SH-SY5Y (cell line): ENCODE measurements around the gene KIF13A.

Experiments used
- GATA2 ChIP-seq: IDR thresholded peaks from 2 replicates; pipeline ENCODE4 v1.6.1; 2011; ENCODE audit warnings: mild to moderate bottlenecking, low read depth, low read length
- GATA3 ChIP-seq: IDR thresholded peaks from 2 replicates; pipeline ENCODE4 v1.6.1; 2011; ENCODE audit warnings: low read depth, mild to moderate bottlenecking, low read length, moderate library complexity

Gene KIF13A

DNA sequence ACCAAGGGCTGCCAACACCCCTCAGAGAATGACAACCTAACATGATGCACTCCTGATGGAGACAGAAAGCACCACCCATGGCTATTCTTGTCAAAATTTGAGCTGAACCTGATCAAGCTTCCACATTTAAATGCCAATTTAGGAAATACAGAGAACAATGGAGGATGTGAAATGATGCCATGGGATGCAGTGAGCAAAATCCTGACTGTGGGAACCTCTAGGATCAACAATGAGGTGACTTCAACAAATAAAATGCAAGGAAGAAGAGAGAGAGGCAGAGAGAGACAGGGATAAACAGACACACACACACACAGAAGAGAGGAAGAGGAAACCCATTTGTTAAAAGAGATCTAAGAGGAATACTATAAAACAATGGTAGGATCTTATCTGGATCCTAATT, 161.1 kb downstream of the KIF13A start:
- TF ChIP-seq GATA2 (no peak), GATA3 (no peak)

DNA sequence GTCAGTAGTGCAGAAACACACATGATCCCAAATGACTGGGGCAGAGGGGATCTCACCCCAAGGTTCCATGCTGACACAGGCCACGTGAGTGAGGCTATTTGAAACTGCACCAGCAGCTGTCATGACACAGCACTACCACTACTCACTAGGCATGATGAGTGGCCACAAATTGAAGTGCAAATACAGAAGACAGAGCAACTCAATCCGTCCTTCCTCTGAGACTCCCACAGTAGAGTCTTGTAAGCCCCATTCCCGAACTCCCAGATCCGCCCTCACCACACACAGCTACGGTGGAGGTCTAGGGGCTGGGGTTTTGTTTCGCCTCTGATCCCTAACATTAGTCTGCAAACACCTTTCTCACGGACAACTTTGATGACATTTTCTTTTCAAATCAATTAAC, 167.4 kb downstream of the KIF13A start:
- TF ChIP-seq GATA3 (no peak), GATA2 (no peak)

DNA sequence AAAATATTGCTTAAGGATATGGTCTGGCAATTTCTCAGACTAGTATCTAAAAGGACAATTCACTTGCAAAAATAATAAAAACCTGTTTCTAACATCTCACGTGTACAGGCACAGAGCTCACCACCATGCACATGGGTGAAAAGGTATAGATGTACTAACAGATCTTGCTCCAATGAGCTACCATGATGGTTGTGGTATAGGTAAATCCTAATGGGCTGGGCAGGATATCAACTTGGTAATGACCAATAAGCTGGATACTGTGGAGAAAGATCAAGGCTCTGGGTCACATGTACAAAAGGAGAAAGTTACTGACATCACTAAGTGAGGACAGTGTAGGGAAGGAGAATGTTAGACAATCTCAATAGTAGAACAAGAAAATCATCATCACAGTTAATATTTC, 169.7 kb downstream of the KIF13A start:
- TF ChIP-seq GATA3 (no peak), GATA2 (no peak)

DNA sequence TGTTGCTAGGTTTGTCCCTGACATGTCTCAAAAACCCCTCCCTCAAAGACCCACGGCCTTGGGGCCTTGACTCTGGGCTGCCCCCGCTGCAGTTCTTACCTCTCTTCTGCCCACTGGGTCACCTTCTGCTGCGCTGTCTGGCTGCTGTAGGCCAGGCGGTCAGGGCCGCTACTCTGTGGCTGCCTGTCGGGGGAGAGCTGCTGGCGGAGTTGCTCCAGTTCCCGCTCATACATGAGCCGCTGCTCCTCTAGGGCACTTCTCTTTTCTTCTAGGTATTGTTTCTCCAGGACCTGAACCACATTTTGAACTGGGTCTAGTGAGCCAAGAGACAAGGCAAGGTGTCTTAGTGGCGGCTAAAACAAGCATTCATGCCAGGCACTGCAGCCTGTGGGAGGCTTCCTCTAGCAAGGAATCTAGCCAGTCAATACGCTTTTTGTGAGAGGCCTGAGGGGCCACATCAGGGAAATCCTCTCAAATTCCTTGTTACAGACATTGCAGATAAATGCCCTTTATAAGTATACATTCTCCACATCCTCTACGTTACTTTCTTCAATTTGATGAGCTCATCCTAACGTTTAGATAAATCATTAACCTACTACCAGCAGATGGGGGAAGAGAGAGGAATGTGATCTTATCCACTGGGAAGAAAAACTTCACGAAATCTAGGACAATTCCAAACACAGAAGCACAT, 170.4 kb downstream of the KIF13A start:
- TF ChIP-seq GATA2 (no peak), GATA3 (no peak)

DNA sequence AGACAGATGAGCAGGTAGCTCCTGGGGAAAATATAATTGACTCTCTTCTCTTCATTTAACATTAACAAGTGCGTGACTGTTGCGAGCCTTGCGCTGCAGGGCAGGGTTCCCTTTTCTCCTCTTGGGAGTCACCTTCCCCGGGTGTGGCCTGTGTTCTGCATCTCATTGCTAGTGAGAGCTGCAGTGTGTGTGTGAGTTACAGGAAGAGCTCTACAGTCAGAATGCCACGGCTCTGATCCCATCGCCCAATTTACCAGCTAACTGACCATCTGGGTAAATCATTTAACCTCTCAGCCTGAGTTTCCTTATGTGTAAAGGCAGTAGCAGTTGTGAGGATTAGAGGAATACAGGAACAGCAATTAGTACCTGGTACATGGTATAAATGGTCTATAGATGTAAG, 173.9 kb downstream of the KIF13A start:
- no peak for TF ChIP-seq GATA2
- no peak for TF ChIP-seq GATA3

DNA sequence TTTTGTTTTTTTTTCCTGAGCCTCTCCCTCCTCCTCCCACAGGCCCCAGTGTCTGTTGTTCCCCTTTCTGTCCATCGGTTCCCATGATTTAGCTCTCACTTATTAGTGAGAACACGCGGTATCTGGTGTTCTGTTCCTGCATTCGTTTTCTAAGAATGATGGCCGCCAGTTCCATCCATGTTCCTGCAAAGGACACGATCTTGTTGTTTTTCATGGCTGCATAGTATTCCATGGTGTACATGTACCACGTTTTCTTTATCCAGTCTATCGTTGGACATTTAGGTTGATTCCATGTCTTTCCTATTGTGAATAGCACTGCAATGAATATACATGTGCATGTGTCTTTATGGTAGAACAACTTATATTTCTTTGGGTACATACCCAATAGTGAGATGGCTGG, 175.1 kb downstream of the KIF13A start:
- TF ChIP-seq GATA3 = no peak
- no peak for TF ChIP-seq GATA2

DNA sequence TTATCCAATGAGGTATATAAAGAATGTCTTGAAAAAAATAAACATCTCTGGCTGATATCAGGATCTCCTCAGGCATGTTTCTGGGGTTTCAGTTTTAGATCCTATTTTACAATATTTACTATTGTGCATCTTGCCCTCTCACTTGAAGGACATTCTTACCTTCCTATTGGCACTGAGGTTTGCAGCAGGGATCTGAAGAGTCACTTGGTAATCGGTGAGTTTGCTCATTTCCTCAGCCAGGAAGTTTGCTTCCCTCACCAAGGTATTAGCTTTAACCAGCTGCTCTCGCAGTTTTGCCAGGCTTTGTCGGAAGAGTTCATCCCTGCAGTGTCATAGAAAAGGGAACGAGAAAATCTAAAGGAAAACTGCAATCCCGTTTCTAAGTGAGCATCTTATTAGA, 178.8 kb downstream of the KIF13A start:
- TF ChIP-seq GATA2 = no peak
- no peak for TF ChIP-seq GATA3

DNA sequence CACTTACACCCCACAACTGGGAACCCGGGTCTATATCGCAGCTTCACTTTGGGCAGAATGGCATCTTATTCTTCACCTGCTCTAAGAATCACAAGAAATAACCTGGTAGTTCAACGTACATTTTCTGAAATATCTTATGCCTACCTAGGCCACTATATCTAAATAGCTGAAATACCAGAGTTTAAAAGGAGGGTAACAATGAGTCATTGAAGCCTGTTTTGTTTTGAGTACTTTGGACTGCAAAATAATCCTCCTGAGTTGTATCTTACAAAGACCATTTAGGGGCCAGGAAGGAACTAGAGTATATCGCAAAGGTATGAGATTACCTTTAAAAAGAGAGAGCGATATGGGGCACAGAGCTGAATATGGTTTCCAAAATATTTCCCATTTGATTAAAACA, 184.0 kb downstream of the KIF13A start:
- TF ChIP-seq GATA3 (no peak), GATA2 (no peak)

DNA sequence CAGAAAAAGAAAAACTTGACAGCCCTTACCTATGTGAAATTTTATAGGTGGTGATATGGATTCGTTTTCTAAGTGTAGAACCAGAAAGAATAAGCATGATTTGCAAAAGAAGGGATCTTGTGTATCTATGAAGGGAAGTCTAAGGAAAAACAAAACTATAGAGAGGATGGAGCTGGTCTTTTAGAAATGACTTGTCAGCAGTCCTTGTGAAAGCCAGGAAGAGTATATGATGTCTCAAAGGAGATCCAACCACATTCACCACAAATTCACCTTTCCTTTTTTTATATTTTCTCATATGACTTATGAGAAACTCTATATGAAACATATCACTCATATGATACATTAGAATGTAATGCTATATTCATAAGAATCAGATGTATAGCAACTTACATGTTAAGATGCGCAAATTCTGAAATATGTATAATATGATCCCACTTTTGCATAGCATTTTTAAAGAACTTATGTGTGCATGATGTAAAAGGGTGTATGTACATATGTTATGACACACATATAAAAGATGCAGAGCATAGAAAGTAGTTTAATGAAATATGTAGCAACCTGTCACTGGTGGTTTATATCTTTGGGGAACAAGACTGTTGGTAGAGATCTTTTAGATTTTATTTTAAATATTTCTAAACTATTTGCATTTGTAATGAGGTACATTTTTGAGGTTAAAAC, 188.8 kb downstream of the KIF13A start:
- no peak for TF ChIP-seq GATA2

DNA sequence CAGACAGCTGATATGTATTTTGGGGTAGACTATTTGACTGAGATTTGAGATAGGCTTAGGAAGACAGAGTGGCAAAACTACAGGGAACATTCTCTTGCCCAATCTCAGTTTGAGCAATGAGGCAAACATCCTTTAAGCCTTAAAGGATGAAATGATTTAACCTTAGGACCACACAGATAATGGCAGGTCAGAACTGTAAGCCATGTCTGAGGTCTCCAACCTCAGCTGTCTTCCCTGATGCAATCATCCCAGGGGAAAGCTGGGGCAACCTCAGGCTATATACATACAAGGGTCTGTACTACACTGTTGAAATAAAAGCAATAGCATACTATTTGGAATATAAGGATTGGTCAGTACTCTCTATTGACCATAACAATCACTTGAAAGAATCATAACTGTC, 196.9 kb downstream of the KIF13A start:
- TF ChIP-seq GATA3 (no peak), GATA2 (no peak)

DNA sequence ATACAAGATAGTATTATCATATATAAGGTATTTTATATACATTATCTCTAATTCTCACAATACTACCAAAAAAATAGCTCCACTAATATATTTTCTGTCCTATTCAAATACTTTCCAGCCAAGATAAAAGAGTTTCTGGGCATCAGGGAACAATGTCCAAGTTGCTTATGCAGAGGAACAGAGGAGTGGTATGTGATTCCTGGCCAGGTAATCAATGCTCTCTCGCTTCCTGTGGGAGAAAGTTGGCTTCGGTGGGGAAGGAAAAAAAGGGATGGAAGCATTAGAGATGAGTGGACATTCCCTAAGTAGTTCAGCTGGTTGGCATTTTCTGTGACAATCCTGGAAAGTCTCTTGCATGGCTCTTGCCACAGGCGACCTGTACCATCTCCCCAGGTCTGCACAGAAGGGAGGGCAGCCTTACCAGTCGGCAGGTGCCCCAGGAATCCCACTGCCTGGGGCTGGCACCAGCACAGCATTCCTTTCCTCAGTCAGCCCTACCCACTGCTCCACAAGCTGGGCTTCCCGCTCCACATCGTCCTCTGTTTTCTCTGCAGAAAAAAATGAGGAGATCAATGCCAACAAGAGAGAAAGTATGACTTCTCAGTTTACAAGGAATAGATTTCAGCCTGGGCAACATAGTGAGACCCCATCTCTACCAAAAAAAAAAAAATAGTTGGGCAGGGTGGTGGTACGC, 202.2 kb downstream of the KIF13A start:
- TF ChIP-seq GATA2 (no peak), GATA3 (no peak)

DNA sequence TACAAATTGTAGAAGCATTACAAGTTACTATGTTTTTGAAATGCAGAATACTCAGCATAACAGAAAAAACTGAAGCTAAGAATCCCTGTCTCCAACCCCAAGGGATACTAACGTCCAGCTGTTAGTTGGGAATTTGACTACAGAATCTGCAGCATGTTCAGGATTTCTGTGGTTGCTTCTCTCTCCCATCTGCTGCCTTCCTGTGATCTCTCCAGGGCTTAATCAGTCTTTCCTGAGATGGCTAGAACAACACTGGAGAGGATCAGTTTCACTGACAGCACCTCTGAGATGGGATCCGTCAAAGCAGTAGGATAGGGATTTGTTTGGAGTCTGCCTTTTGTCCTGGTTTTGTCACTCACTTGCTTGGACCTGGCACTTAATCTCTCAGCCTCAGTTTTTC, 207.4 kb downstream of the KIF13A start:
- TF ChIP-seq GATA3 = no peak
- TF ChIP-seq GATA2 = no peak

DNA sequence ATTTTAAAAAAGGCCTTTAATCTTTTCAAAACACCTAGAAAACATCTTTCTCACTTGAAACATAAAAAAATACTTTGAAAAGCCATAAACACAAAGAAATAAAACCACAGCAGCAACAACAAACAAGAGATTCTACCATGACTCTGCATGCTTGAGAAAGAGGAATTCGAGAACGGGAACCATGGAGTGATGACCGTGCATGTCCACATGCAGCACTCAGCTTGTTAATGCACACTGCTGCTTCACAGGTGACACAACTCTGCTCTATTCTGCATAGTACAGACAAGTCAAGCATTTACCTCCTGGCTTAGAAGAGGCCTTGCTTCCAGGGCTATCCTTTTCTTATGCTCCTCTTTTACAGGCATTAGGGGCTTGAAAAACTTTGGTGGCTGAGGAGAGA, 215.8 kb downstream of the KIF13A start:
- no peak for TF ChIP-seq GATA2
- no peak for TF ChIP-seq GATA3

DNA sequence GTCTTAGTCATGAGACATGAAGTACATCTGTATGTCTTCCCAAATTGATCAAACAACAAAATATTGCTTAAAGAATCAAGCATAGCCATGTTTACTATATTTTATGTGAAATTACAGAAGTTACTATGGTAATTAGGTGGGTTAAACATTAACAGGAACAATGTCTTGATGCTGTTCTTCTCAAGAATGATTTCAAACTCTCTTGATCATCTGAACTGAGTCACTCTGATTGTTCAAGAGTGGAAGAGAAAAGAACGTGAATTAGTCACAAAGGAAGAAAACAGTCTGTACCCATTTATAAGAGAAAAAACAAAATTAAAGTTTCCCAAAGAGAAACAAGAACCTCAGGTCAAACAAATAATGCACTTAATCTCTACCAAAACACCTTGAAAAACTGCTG, 218.6 kb downstream of the KIF13A start:
- TF ChIP-seq GATA3 (no peak), GATA2 (no peak)

DNA sequence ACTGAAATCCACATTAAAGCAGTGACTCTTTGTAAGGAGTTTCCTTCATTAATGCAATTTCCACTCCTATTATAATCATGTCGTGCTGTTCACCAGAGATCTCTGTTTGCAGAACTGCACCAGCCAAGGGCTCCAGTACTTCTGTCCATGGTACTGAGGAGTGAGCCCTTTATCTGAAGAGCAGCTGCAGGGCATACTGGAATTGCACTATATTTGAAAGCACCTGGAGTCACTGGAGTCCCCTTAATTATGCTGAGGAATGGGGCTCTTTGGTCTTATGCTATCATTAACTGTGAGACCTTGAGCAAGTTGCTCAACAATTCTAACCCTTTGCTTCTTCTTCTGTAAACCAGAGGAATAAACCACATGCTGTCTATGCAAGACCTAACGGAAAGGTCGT, 219.0 kb downstream of the KIF13A start:
- no peak for TF ChIP-seq GATA2
- no peak for TF ChIP-seq GATA3
